ENCODE results near the gene RGS9. TPM values are rescaled to one million over a fixed set of nuclear protein-coding genes. Genes with fewer than 3 reads are reported as not detected.

The RGS9 gene
- total RNA-seq, 4 donors from 2014 or later = 4.0 to 25.6 (median 7.9) TPM

DNA sequence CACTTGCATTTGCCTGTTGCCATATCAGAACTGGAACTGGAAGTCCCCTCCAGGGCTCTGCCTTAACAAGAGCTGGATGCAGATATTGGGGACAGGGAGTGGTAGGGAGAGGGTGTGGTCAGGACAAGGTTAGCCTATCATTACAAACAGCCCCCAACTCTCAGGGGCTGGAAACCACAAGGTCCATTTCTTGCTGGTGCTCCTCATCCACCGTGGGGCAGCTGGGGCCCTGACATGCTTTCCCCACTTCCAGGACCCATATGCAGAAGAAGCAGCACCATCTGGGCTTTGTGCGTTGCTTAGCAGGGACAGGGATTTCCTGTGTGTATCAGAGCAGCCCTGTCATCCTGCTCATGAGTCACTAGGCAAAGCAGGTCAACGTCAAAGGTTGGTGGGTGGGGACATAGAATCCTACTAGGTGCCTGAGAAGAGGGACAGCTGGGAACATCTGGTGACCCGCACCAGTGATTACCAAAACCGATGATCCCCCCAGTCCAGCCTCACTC, 26.9 kb downstream of the RGS9 start:
- peak overlapping the region in 1 of 4 donors; percentile 13 for H3K27ac ChIP-seq
- TF ChIP-seq, protein P1, sequence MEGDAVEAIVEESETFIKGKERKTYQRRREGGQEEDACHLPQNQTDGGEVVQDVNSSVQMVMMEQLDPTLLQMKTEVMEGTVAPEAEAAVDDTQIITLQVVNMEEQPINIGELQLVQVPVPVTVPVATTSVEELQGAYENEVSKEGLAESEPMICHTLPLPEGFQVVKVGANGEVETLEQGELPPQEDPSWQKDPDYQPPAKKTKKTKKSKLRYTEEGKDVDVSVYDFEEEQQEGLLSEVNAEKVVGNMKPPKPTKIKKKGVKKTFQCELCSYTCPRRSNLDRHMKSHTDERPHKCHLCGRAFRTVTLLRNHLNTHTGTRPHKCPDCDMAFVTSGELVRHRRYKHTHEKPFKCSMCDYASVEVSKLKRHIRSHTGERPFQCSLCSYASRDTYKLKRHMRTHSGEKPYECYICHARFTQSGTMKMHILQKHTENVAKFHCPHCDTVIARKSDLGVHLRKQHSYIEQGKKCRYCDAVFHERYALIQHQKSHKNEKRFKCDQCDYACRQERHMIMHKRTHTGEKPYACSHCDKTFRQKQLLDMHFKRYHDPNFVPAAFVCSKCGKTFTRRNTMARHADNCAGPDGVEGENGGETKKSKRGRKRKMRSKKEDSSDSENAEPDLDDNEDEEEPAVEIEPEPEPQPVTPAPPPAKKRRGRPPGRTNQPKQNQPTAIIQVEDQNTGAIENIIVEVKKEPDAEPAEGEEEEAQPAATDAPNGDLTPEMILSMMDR (IDR thresholded peaks at IDR 0.05) = no peak
- no peak for TF ChIP-seq POLR2A (IDR thresholded peaks at IDR 0.05)

DNA sequence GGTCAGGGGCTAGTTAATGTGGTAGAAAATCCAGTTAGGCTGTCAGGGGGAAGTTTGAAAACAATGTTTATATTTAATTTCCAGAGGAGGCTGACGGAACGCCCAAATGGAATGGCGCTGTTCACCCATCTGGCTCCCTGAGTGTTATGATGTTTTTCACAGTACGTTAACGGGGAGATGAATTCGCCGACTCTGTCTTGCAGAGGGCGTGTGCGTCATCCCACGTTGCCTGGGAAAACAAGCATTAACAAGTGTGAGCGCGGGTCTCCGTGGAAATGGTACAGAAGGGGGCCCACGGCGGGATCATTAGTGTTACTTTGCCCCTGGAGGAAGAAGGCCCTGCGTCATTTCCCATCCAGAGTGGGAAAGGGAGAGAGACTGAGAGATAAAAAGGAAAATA, 29.6 kb downstream of the RGS9 start:
- H3K27ac ChIP-seq = no peak overlapping the region
- H3K36me3 ChIP-seq = no peaks in the 10 kb centered on the region
- peaks cover 0 to 18% (median 0%) of the 10 kb centered on the region in 4 donors for H3K4me1 ChIP-seq
- no peak for DNase-seq
- no peak for TF ChIP-seq POLR2A (IDR thresholded peaks at IDR 0.05)
- TF ChIP-seq, protein P1 (IDR thresholded peaks at IDR 0.05) = no peak
- H3K4me3 ChIP-seq = no peak overlapping the region
- no peaks in the 10 kb centered on the region for H3K27me3 ChIP-seq
- H3K9me3 ChIP-seq = no peaks in the 10 kb centered on the region

More for the DNA sequence above, 26.9 kb downstream of the RGS9 start:
- Histone ChIP-seq H3K27me3 (no peaks in the 10 kb centered on the region), H3K4me3 (no peak overlapping the region), H3K9me3 (no peaks in the 10 kb centered on the region), H3K4me1 (peaks cover 0 to 10% (median 0%) of the 10 kb centered on the region in 4 donors), H3K36me3 (no peaks in the 10 kb centered on the region)
- DNase-seq = peak in 2 of 3 donors; percentile 57 to 81

DNA sequence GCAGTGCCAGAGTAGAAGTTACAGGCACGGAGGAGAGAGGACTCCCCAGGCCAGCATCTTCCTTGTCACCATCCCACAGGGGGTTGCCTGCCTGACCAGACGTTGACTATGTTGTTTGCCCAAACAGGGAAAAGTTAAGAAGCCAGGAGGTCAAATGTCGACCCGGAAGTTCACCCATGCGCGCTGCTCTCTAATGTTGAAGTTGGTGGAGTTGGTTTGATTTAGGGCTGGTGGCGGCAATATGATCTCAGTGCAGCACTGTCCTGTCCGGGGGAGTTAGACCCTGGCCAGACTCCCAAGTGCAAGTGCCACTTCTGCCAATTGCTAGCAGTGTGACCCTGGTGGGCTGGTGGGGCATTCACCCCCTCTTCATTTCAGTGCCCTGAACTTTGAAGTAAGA, 30.4 kb downstream of the RGS9 start:
- TF ChIP-seq, protein P1 (IDR thresholded peaks at IDR 0.05) = no peak
- TF ChIP-seq POLR2A (IDR thresholded peaks at IDR 0.05) = no peak
- peaks cover 0 to 18% (median 0%) of the 10 kb centered on the region in 4 donors for H3K4me1 ChIP-seq
- H3K4me3 ChIP-seq = no peak overlapping the region
- no peak for DNase-seq
- H3K9me3 ChIP-seq = no peaks in the 10 kb centered on the region
- H3K36me3 ChIP-seq = no peaks in the 10 kb centered on the region
- H3K27ac ChIP-seq = no peak overlapping the region
- no peaks in the 10 kb centered on the region for H3K27me3 ChIP-seq

DNA sequence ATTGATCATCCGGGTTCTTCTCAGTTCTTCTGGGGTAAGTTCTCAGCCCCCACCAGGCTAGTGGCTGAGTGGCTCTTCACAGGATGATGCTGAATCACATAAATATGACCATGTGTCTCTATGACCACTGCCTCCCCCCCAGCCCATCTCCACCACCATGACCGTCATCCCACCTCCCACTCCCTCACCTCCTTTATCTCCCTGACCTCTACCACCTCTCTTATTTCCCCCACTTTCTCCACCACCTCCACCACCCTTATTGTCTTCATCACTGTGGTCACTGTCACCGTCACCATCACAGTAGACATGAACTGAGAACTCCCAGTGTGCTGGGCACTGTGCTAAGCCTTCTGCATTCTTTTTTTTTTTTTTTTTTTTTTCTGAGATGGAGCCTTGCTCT, 32.5 kb downstream of the RGS9 start:
- Histone ChIP-seq H3K27ac (no peak overlapping the region), H3K4me1 (peaks cover 0 to 18% (median 2%) of the 10 kb centered on the region in 4 donors), H3K27me3 (no peaks in the 10 kb centered on the region), H3K9me3 (no peaks in the 10 kb centered on the region), H3K4me3 (no peak overlapping the region), H3K36me3 (no peaks in the 10 kb centered on the region)
- TF ChIP-seq POLR2A (IDR thresholded peaks at IDR 0.05) = no peak
- TF ChIP-seq, protein P1 (IDR thresholded peaks at IDR 0.05) = no peak
- DNase-seq = no peak

DNA sequence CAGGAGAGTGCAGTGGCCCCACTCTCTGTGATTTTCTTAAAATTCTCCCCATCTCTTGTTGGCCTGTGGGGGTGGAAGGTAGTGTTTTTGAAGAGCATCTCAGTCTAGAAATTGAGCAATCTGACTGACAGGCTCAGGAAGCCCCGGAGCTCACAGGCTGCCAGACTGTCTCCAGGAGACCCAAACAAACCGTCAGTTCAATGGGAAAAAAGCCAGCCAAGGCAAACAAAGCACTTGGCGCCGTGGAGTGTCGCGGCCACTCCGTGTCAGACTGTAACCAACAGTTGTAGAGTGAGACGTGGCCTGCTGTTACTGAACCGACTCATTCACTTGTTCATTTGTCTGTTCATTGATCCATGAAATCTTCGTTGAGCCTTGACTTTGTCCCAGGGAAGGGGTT, 33.7 kb downstream of the RGS9 start:
- Histone ChIP-seq H3K36me3 (no peaks in the 10 kb centered on the region), H3K27ac (no peak overlapping the region), H3K4me1 (peaks cover 0 to 18% (median 2%) of the 10 kb centered on the region in 4 donors), H3K4me3 (no peak overlapping the region), H3K27me3 (no peaks in the 10 kb centered on the region), H3K9me3 (no peaks in the 10 kb centered on the region)
- TF ChIP-seq POLR2A (IDR thresholded peaks at IDR 0.05) = no peak
- TF ChIP-seq, protein P1 (IDR thresholded peaks at IDR 0.05) = no peak
- DNase-seq = no peak

DNA sequence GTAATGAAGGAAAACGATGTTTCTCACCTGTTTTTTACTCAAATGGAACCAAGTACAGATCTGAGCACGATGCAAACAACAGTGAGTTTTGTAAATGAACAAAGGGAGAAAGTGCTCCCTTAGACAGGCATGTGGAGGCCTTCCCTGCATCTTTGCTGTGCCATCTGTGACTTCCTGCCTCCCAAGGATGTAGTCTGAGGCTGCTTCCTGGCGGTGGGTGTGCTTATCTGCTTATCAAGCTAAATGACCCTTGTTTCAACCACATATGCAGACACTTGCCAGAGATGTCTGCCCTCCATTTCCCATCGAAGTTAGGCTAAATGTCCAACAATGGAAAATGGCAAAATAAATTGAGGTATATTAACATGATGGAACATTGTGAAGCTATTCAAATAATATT, 34.6 kb downstream of the RGS9 start:
- H3K4me3 ChIP-seq = no peak overlapping the region
- no peaks in the 10 kb centered on the region for H3K36me3 ChIP-seq
- no peaks in the 10 kb centered on the region for H3K27me3 ChIP-seq
- no peak overlapping the region for H3K27ac ChIP-seq
- TF ChIP-seq, protein P1 (IDR thresholded peaks at IDR 0.05) = no peak
- TF ChIP-seq POLR2A (IDR thresholded peaks at IDR 0.05) = no peak
- no peaks in the 10 kb centered on the region for H3K9me3 ChIP-seq
- H3K4me1 ChIP-seq = peaks cover 0 to 18% (median 2%) of the 10 kb centered on the region in 4 donors
- DNase-seq = no peak

Measured in Peyer's patch (tissue), 4 donors.